Measurements from ENCODE around the gene ROM1.
"Not testable (repeated sequence)": the region's sequence is repeated elsewhere in the genome, so short reads cannot be mapped to it uniquely, and the experiment has no call there.

Gene ROM1

DNA sequence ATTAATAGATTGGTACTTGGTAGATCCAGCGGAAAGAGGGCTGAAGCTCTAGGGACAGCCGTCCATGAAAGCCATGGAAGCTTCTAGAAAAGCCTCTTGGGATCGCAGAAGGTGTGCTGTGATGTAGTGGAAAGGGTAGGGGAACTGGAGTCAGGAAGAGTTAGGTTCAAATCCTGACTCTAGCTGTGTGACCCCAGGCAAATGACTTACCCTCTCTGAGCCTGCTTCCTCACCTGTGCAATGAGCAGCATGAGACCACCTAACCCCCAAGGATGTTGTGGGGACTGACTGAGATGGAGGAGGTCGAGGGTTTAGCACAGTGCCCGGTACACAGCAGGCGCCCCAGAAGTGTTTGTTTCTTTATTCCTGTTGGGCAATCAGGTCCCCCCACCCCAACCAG is 2.7 kb upstream of the ROM1 start:
- DNase-seq (ENCODE audit: low spot score): no peak

GRCh38 chr11:62610814-62611704 is 2.0 kb upstream of the ROM1 start:
- no peak for DNase-seq (ENCODE audit: low spot score)

DNA sequence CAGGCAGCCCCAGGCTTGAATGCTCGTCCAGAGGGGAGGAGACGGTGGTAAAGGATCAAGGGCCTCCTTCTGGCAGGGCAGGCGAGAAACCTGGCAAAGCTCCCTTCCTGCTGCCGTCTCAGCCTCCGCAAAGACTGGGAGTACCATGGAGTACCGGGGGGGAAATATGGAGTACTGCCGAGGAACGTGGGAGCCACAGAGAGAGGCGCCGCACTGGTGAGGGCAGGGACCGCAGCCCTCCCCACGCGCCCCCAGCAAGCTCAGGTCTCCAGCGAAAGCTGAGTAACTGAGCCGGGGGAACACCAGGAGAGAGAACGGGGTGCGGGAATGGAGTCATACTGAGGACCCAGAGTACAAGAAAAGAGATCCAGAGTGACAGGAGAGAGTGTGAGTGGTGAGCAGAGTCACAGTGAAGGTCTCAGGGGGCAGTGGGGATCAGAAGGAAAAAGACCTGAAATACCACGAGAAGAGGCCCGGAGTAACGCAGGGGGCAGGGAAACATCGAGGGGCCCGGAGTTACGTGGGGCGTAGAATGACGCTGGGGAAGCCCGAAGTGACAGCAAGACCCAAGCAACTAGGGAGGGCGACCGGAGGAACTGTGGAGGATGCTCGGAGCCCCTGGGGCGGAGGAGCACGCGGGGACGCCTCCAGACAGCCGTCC is 1.2 kb upstream of the ROM1 start:
- DNase-seq (ENCODE audit: low spot score): no peak

DNA sequence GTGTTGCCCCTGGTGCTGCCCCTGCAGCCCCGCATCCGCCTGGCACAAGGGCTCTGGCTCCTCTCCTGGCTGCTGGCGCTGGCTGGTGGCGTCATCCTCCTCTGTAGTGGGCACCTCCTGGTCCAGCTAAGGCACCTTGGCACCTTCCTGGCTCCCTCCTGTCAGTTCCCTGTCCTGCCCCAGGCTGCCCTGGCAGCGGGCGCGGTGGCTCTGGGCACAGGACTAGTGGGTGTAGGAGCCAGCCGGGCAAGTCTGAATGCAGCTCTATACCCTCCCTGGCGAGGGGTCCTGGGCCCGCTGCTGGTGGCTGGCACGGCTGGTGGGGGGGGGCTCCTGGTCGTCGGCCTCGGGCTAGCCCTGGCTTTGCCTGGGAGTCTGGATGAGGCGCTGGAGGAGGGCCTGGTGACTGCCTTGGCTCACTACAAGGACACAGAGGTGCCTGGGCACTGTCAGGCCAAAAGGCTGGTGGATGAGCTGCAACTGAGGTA is 278 bp downstream of the ROM1 start:
- DNase-seq (ENCODE audit: low spot score): no peak

DNA sequence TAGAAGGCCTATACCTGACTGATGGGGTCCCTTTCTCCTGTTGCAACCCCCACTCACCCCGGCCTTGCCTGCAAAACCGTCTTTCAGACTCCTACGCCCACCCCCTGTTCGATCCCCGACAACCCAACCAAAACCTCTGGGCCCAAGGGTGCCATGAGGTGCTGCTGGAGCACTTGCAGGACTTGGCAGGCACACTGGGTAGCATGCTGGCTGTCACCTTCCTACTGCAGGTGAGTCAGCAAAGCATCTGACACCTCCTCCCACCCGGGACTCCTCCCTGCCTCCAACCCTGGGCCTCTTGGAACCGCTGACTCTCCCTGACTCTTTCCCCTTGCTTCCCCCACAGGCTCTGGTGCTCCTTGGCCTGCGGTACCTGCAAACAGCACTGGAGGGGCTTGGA is 1.2 kb downstream of the ROM1 start:
- DNase-seq (ENCODE audit: low spot score): peak; percentile 68

DNA sequence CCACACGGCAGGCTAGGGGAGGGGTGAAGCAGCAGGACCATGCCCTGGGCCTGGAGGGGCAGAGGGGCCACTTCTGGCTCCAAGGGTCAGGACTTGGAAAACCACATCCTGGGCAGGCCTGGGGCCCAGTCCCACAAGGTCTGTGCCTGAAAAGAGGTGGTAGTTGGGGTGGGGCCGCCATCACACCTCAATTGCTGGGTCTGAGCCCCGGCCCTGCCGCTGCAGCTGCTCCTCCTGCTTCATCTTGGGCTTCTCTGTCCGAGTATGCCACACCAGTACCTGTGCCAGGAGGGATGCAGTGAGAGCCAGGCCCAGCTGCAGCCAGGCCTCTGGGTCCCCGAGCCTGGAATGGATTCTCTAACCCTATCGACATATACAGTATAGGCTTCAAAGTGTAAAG is 2.5 kb downstream of the ROM1 start:
- no peak for DNase-seq (ENCODE audit: low spot score)

DNA sequence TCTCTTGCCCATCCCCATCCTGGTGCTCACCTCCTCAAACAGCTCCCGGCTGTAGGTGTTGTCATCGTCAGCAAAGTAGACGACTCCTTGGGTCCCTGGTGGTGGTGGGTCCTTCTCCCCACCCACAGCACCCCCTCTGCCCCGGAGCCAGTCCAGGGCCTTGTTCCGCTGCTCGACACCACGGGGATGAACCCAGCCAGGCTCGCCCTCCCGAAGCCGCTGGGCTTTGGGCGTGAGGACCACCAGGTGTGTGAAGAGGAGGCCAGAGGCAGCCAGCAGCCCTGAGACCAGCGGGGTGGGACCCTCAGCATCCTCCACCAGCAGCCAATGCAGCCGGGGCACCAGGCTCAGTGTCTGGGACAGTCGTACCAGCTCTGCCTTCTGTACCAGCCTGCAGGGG is 3.9 kb downstream of the ROM1 start:
- not testable (repeated sequence) for DNase-seq (ENCODE audit: low spot score)

DNA sequence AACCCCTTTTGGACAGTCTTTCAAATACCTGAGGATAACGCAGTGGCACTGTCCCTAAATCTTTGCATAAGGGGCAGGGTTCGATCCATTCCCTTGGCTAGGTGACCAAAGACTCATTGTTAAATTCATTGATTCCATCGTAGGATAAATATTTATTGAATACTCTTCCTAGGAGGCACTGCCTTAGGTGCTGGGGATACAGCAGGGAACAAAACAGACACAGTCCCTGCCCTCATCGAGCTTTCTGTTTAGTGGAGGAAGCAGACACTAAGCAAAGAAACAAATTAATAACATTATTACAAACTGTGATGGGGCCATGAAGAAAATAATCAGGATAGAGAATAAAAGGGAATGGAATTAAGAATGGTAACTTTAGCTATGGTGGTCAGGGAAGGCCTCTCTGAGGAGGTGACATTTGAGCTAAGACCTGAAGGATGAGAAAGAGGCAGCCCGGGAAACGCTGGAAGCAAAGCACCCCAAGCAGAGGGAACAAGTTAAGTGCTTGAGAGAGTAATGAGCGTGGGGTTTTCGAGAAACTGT is 8.0 kb downstream of the ROM1 start:
- no peak for DNase-seq (ENCODE audit: low spot score)

- DNase-seq (ENCODE audit: low spot score): peak; percentile 92
These were observed 8.8 kb downstream of the ROM1 start, which contains the start of gene B3GAT3 for GRCh38 chr11:62621567-62622470. Gene B3GAT3, minus strand, starts transcription at chr11:62621986. Its CDS starts 39 bp downstream, at chr11:62621947.

- DNase-seq (ENCODE audit: low spot score): no peak
These were observed 9.5 kb downstream of the ROM1 start for GRCh38 chr11:62622476-62623089.

DNA sequence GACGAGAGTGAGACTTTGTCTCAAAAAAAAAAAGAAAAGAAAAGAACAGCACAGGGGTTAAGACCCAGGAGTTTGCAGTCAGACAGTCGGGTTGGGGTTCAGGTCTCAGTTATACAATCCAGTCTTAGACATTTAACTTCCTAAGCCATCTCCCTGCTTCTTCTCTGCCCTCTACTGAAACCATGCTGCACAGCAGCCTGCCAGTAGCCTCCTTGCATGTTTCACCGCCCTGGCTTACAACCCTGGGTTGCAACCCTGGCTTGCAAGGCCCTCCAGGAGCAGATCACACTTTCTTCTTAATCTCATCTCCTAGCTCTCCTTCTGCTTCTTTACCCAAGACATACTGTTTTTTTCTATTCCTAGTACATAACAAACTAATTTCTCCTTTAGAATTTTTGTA is 14.7 kb downstream of the ROM1 start:
- DNase-seq (ENCODE audit: low spot score): no peak

DNA sequence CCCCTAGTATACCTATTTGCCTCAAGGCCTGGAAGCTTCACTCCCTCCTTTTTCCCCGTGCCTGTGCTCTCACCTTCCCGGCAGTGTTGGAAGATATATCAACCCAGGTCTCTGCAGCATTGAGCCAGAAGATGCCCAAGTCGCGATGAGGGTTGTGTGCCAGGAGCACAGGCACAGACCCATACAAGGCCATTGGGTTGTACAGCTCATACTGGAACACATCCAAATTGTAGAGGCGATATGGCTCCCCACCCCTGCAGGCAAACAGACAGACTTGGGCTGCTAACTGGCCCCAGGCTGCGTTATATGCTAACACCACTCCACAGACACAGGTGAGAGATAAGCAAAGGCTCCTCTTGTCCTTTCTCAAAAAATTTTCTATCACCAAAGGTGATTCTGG is 19.4 kb downstream of the ROM1 start:
- no peak for DNase-seq (ENCODE audit: low spot score)

DNA sequence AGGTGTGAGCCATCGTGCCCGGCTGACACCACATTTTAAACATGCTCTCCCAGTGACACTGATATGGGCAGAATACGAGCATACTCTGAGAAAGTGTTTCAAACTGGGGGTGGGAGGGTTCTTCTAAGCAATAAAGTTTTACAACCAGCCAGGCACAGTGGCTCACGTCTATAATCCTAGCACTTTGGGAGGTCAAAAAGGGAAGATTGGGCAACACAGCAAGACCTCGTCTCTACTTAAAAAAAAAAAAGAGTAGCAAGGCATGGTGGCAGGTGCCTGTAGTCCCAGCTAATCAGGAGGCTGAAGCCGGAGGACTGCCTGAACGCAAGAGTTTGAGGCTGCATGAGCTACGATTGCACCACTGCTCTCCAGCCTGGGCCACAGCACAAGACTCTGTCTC is 31.2 kb downstream of the ROM1 start:
- DNase-seq (ENCODE audit: low spot score): no peak

DNA sequence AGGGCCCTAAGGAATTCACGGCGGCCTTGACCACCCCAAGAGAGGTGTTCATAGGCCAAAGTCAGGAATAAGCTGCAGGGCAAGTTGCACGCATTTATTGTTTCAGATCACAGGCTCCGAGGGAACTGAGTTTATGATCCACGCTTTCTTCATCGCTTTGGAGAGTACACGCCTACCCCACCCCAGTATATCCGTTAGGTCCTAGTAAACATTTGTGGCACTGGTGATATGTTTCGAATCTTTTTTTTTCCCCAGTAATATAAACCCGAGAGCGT is 32.6 kb downstream of the ROM1 start:
- no peak for DNase-seq (ENCODE audit: low spot score)

DNA sequence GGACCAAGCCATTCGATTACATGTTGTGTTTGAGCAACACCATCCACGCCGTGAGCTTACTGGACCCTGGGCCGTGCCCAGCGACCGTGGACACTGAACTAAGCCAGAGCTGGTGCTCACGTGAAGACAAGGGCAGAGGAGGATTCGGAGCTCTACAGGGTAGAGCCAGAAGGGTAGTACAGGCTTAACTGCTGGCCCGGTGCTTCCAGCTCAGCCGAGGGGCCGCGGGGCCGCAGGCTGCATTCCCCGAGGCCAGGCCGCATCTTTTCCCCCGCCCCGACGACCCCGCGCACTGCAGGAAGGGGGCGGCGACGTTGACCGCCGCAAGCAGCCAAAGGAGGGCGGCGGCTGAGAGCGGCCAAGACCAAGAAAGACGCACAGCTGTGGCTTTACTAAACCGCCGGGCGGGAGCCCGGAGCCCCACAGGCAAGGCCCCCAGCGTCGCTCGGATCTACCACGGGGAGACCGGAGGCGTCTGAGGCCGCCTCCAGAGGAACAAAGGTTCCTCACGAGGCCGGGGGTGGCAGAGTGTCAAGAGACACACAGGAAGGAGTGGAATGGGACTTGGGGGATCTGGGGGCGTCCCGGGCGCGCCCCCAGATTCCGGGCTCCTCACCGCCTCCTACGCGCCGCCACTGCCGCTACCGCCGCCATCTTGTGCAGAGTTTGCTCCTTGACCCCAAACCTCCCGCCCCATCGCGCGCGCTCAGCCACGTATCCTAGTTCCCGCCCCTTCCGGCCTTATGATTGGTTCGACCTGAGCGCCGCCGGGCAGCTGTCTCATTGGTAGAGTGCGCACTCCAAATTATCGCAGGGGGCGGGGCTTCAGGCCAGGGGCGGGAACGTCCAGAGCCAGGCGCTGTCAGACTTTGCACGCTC is 33.1 kb downstream of the ROM1 start, which contains the start of gene GANAB:
TSS of gene GANAB (minus strand) at position 668 of the 879 bp plus-strand sequence. CDS start at position 654, 14 bp downstream.
- peak; percentile 98 for DNase-seq (ENCODE audit: low spot score)

- DNase-seq (ENCODE audit: low spot score): no peak
These were observed 34.0 kb downstream of the ROM1 start for GRCh38 chr11:62646825-62647608.

- no peak for DNase-seq (ENCODE audit: low spot score)
These were observed 34.5 kb downstream of the ROM1 start for GRCh38 chr11:62647609-62648005.

GRCh38 chr11:62648185-62648966 is 35.3 kb downstream of the ROM1 start:
- DNase-seq (ENCODE audit: low spot score): no peak

GRCh38 chr11:62648967-62649364 is 35.9 kb downstream of the ROM1 start:
- DNase-seq (ENCODE audit: low spot score): no peak

All from hematopoietic multipotent progenitor cell treated with erythropoietin and hydrocortisone succinate and interleukin-3 and kit ligand, for 17 days (in vitro differentiated cells).